GM12878 (cell line): Measurements from ENCODE around the gene ZSCAN10. TPM values are rescaled to one million over a fixed set of nuclear protein-coding genes. Genes with fewer than 3 reads are reported as not detected.

Experiments
- ATAC-seq: fragments of 200-7000 bp; cut with Tn5 transposase; 3 replicates; pipeline ENCODE4 v1.9.1; 2020; ENCODE audit warnings: mild to moderate bottlenecking, moderate library complexity
- BruUV-seq: library from RNA; stranded (reverse); fragments of 400-500 nt; replicated peaks from 2 replicates; lab custom pipeline; 2021; lab: Mats Ljungman, UMichigan
- CTCF ChIA-PET: fragments of 300-600 bp; sonication (Branson Sonifier 250); formaldehyde crosslinking; extraction: SDS; loops from one replicate; lab custom pipeline; 2021; ENCODE audit warnings: inconsistent platforms; lab: Yijun Ruan, JAX
- POLR2A ChIA-PET: fragments of 350-600 bp; formaldehyde crosslinking; extraction: SDS; loops from one replicate; lab custom pipeline; 2021; ENCODE audit warnings: inconsistent platforms; lab: Charles Lee
- RAD21 ChIA-PET: fragments of 300-600 bp; sonication (Branson Sonifier 250); formaldehyde crosslinking; loops from one replicate; lab custom pipeline; 2023; ENCODE audit warnings: antibody characterized with exemption; ENCODE audit not compliant: unreplicated experiment; lab: Charles Lee
- SMC1A ChIA-PET: fragments of 300-600 bp; sonication (Branson Sonifier 250); formaldehyde crosslinking; loops from one replicate; lab custom pipeline; 2023; ENCODE audit not compliant: unreplicated experiment, uncharacterized antibody; lab: Charles Lee
- DNase-seq: peaks from one replicate; pipeline ENCODE4 v3.0.0-alpha.2; 2011; ENCODE audit warnings: low read depth, low spot score
- FAIRE-seq: peaks from 3 replicates; lab custom pipeline; 2011; peaks lifted over from hg19 to GRCh38; lab: Jason Lieb, UNC
- H2AFZ ChIP-seq: 2 replicates; pipeline ENCODE4 v1.6.0; 2011; ENCODE audit warnings: low read depth, low read length, control low read depth; ENCODE audit not compliant: control insufficient read depth
- H3K27ac ChIP-seq: 2 replicates; pipeline ENCODE4 v1.5.1; 2011; ENCODE audit warnings: control low read depth; ENCODE audit not compliant: control insufficient read depth, insufficient read depth
- H3K27me3 ChIP-seq, 2 experiments: replicated peaks in 1 of 2; 2 replicates each; pipeline versions ENCODE4 v1.6.0 to v1.6.1; 2011; ENCODE audit warnings: low read length in 1 of 2; ENCODE audit not compliant: control insufficient read depth in 2 of 2, insufficient read depth in 2 of 2
- H3K36me3 ChIP-seq, 2 experiments: 2 replicates each; pipeline ENCODE4 v1.5.1; 2011; ENCODE audit warnings: low read length in 1 of 2; ENCODE audit not compliant: control insufficient read depth in 2 of 2, insufficient read depth in 2 of 2
- H3K4me1 ChIP-seq: 2 replicates; pipeline ENCODE4 v1.6.1; 2011; ENCODE audit warnings: mild to moderate bottlenecking, low read length, moderate library complexity, mixed read lengths; ENCODE audit not compliant: control insufficient read depth, insufficient read depth
- H3K4me2 ChIP-seq: 2 replicates; pipeline ENCODE4 v1.6.0; 2011; ENCODE audit warnings: control low read depth; ENCODE audit not compliant: control insufficient read depth, insufficient read depth
- H3K4me3 ChIP-seq: fragments of 200-600 bp; sonication (generic); 2 replicates; pipeline ENCODE4 v1.5.1; 2016
- H3K79me2 ChIP-seq: 2 replicates; pipeline ENCODE4 v1.6.0; 2011; ENCODE audit warnings: low read length; ENCODE audit not compliant: control insufficient read depth, insufficient read depth
- H3K9ac ChIP-seq: 2 replicates; pipeline ENCODE4 v1.8.0; 2011; ENCODE audit warnings: low read length, control low read depth, mixed read lengths; ENCODE audit not compliant: control insufficient read depth, insufficient read depth
- H3K9me3 ChIP-seq: replicated peaks from 3 replicates; pipeline ENCODE4 v1.5.1; 2011; ENCODE audit warnings: mild to moderate bottlenecking, low read length; ENCODE audit not compliant: control insufficient read depth, insufficient read depth
- H4K20me1 ChIP-seq: 2 replicates; pipeline ENCODE4 v1.6.0; 2011; ENCODE audit not compliant: control insufficient read depth, insufficient read depth
- CREM ChIP-seq: IDR thresholded peaks from 2 replicates; pipeline ENCODE4 v1.6.1; 2014; ENCODE audit warnings: antibody characterized with exemption, low read depth
- CTCF ChIP-seq, 3 experiments: IDR thresholded peaks in 2 of 3; conservative IDR thresholded peaks in 1 of 3; 2 replicates each; pipeline ENCODE4 v1.5.1; 2011; ENCODE audit warnings: low read depth in 3 of 3, low read length in 3 of 3, mild to moderate bottlenecking in 3 of 3, control low read depth in 2 of 3, moderate library complexity in 2 of 3, inconsistent platforms in 1 of 3, mixed read lengths in 1 of 3; ENCODE audit not compliant: control insufficient read depth in 2 of 3, insufficient read depth in 1 of 3; ENCODE audit errors: extremely low read depth in 1 of 3
- EZH2 ChIP-seq: IDR thresholded peaks from 2 replicates; pipeline ENCODE4 v1.6.1; 2012; ENCODE audit warnings: low read depth, mild to moderate bottlenecking, control low read depth, inconsistent platforms, low read length, borderline replicate concordance; ENCODE audit not compliant: control insufficient read depth
- IKZF2 ChIP-seq, 2 experiments: fragments of 450-650 bp; IDR thresholded peaks; 2 replicates each; pipeline ENCODE4 v1.6.1; 2017; ENCODE audit warnings: mild to moderate bottlenecking in 2 of 2, moderate library complexity in 2 of 2
- MTA3 ChIP-seq: IDR thresholded peaks from 2 replicates; pipeline ENCODE4 v1.6.1; 2012; ENCODE audit warnings: low read length, inconsistent platforms, borderline replicate concordance
- MYC ChIP-seq: IDR thresholded peaks from 2 replicates; pipeline ENCODE4 v1.6.1; 2011; ENCODE audit warnings: mild to moderate bottlenecking, low read length, moderate library complexity, inconsistent platforms; ENCODE audit not compliant: insufficient read depth, insufficient replicate concordance, insufficient read length, severe bottlenecking
- PML ChIP-seq: IDR thresholded peaks from 2 replicates; pipeline ENCODE4 v1.6.1; 2012; ENCODE audit warnings: low read length, inconsistent platforms
- TARDBP ChIP-seq: IDR thresholded peaks from 2 replicates; pipeline ENCODE4 v1.6.1; 2016; ENCODE audit warnings: borderline replicate concordance
- ZBED1 ChIP-seq: IDR thresholded peaks from 2 replicates; pipeline ENCODE4 v1.6.1; 2016; ENCODE audit warnings: borderline replicate concordance
- ZBTB33 ChIP-seq: fragments of 450-650 bp; IDR thresholded peaks from 2 replicates; pipeline ENCODE4 v1.6.1; 2017; ENCODE audit warnings: mild to moderate bottlenecking
- ZZZ3 ChIP-seq: IDR thresholded peaks from 2 replicates; pipeline ENCODE4 v1.6.1; 2011; ENCODE audit warnings: low read depth; ENCODE audit not compliant: control insufficient read depth, insufficient read length
- WGBS: methylation state at CpG from one replicate; pipeline ENCODE4 v1.1.6; 2016; ENCODE audit warnings: low lambda C conversion rate; ENCODE audit not compliant: insufficient replicate concordance, insufficient coverage; ENCODE audit errors: missing lambda C conversion rate; 5-methylcytosine and 5-hydroxymethylcytosine counted together
- in situ Hi-C: fragments of 300-500 bp; cut with MboI; formaldehyde crosslinking; loops from 9 replicates; pipeline ENCODE4 v1.14.3; 2018; ENCODE audit warnings: mixed read lengths
- intact Hi-C: fragments of 100-400 bp; cut with micrococcal nuclease; formaldehyde crosslinking; loops from one replicate; pipeline ENCODE4 v1.14.2; 2022; ENCODE audit not compliant: unreplicated experiment
- polyA plus RNA-seq, 11 experiments: library from polyadenylated mRNA; depleted of rRNA in 4 of 11; unstranded in 6 of 11; stranded (reverse) in 5 of 11; fragments of >200 nt; fragmentation: Nextera tagmentation in 4 of 11; fragmentation: Illumina TruSeq in 1 of 11; extraction: Ambion mirVana in 4 of 11; extraction: Trizol in 1 of 11; gene quantifications; 1 replicate in 1 of 11; 2 replicates in 10 of 11; pipeline versions ENCODE4 v1.2.1 to v1.2.3, GENCODE V29; 2011 to 2016; ENCODE audit warnings: inconsistent platforms in 2 of 11, missing spikeins in 2 of 11, low read depth in 1 of 11
- total RNA-seq, 4 experiments: library from RNA; depleted of rRNA in 3 of 4; stranded (reverse); fragments of >200 nt in 3 of 4; fragmentation: Illumina TruSeq in 1 of 4; extraction: Trizol in 1 of 4; gene quantifications; 2 replicates each; pipeline versions ENCODE4 v1.2.1 to v1.2.3, GENCODE V29; 2013 to 2021

ZSCAN10 gene
- total and polyA plus RNA-seq, 10 of the 15 experiments (the other 5 are each of a cell fraction or from before 2014, with no cell fraction given), result 0.06 to 0.33 TPM; not detected in 8

GRCh38 chr16:3119286-3119685 is 20.2 kb upstream of the ZSCAN10 start:
- Histone ChIP-seq H3K4me1 (peaks cover 7% of the 10 kb centered on the region), H2AFZ (no peak overlapping the region), H3K27ac (no peak overlapping the region), H3K4me3 (no peak overlapping the region), H3K4me2 (no peak overlapping the region), H4K20me1 (no peaks in the 10 kb centered on the region), H3K79me2 (no peaks in the 10 kb centered on the region), H3K9me3 (no peaks in the 10 kb centered on the region), H3K36me3 (no peaks in the 10 kb centered on the region), H3K27me3 (no peaks in the 10 kb centered on the region), H3K9ac (no peak overlapping the region)
- in situ Hi-C loops, result no loop called here
- CTCF ChIA-PET, result interaction anchor here (5.6 kb wide), 1 partner anchor 9 kb away, joined by 41 read pairs; no protein-coding TSS in a partner anchor
- no TSS peak for BruUV-seq
- WGBS, result 86% methylated on average over 23 of the region's 33 CpGs
- TF ChIP-seq MTA3, result no peak
- TF ChIP-seq IKZF2 (IDR thresholded peaks at IDR 0.05), result no peak
- TF ChIP-seq TARDBP, result no peak
- no peak for TF ChIP-seq CTCF (IDR thresholded peaks at IDR 0.05 in 2 of 3, conservative IDR thresholded peaks at IDR 0.05 in 1 of 3; ENCODE audit: control insufficient read depth in 2 of 3, extremely low read depth in 1 of 3, insufficient read depth in 1 of 3, low read depth in 3 of 3, low read length in 3 of 3)
- no peak for TF ChIP-seq ZBTB33
- no peak for TF ChIP-seq MYC
- TF ChIP-seq EZH2, result no peak
- no peak for TF ChIP-seq PML
- TF ChIP-seq ZBED1, result no peak
- no peak for TF ChIP-seq ZZZ3
- TF ChIP-seq CREM, result no peak
- ATAC-seq, result no peak
- no peak for FAIRE-seq
- SMC1A ChIA-PET, result no interaction called here
- DNase-seq, result no peak
- POLR2A ChIA-PET, result interaction anchor here (0.6 to 1.0 kb wide), 3 partner anchors 9 to 283 kb away, joined by 3 to 5 read pairs (median 4); no protein-coding TSS in a partner anchor
- intact Hi-C loops, result no loop called here
- RAD21 ChIA-PET, result no interaction called here
